ENCODE measurements around the gene METTL22.

DNA sequence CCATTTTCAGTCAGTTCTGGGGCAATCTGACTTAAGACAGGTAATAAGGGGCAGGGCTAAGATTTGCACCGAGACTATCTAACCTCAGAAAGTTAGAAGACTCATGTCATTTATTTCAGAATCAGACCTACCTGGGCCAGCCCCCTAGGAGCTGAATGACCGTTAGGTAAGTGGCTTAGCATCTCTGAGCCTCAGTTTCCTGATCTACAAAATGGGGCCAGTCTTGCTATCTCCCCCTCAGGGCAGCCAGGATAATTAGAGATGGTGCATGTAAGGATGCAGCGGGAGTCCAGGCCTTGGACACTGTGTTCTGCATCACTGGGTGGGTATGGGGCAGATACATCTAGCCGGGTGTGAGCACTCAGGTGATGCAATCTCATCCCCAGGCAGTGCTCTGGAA is 10.4 kb upstream of the METTL22 start:
- TF ChIP-seq, protein P1, sequence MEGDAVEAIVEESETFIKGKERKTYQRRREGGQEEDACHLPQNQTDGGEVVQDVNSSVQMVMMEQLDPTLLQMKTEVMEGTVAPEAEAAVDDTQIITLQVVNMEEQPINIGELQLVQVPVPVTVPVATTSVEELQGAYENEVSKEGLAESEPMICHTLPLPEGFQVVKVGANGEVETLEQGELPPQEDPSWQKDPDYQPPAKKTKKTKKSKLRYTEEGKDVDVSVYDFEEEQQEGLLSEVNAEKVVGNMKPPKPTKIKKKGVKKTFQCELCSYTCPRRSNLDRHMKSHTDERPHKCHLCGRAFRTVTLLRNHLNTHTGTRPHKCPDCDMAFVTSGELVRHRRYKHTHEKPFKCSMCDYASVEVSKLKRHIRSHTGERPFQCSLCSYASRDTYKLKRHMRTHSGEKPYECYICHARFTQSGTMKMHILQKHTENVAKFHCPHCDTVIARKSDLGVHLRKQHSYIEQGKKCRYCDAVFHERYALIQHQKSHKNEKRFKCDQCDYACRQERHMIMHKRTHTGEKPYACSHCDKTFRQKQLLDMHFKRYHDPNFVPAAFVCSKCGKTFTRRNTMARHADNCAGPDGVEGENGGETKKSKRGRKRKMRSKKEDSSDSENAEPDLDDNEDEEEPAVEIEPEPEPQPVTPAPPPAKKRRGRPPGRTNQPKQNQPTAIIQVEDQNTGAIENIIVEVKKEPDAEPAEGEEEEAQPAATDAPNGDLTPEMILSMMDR (IDR thresholded peaks at IDR 0.05 in 8 of 11, conservative IDR thresholded peaks at IDR 0.05 in 3 of 11), result no peak
- TF ChIP-seq POLR2AphosphoS5 (IDR thresholded peaks at IDR 0.05), result no peak
